AG04449 (cell line): Measurements from ENCODE around the gene FNBP1.

Source experiments
- CTCF ChIA-PET: fragments of 350-600 bp; formaldehyde crosslinking; extraction: SDS; loops from one replicate; lab custom pipeline; 2021; ENCODE audit warnings: antibody characterized with exemption; lab: Yijun Ruan, JAX
- POLR2A ChIA-PET: fragments of 400-600, 350-600 bp; formaldehyde crosslinking; extraction: SDS; loops from one replicate; lab custom pipeline; 2020; ENCODE audit warnings: antibody characterized with exemption, inconsistent platforms; lab: Yijun Ruan, JAX
- DNase-seq: peaks from one replicate; pipeline ENCODE4 v3.0.0-alpha.2; 2010; ENCODE audit warnings: low read depth, low spot score
- H3K4me3 ChIP-seq: 2 replicates; pipeline ENCODE4 v1.5.1; 2011; ENCODE audit warnings: low read depth, mild to moderate bottlenecking, control low read depth, low read length
- CTCF ChIP-seq: IDR thresholded peaks from one replicate; pipeline ENCODE4 v1.5.1; 2011; ENCODE audit warnings: mild to moderate bottlenecking, moderate library complexity, low read length, control low read depth, inconsistent platforms; ENCODE audit not compliant: insufficient read depth; ENCODE audit errors: missing control alignments

Gene FNBP1

GRCh38 chr9:129930743-129931142, 112.2 kb downstream of the FNBP1 start:
- no peak for TF ChIP-seq CTCF
- POLR2A ChIA-PET = no interaction called here
- H3K4me3 ChIP-seq = no peak overlapping the region
- CTCF ChIA-PET = interaction anchor here (1.3 kb wide), 1 partner anchor 15 kb away, joined by 3 read pairs; no protein-coding TSS in a partner anchor
- no peak for DNase-seq

GRCh38 chr9:129929496-129930125, 113.4 kb downstream of the FNBP1 start:
- CTCF ChIA-PET = interaction anchor here (1.3 kb wide), 1 partner anchor 14 kb away, joined by 3 read pairs; no protein-coding TSS in a partner anchor
- no peak for TF ChIP-seq CTCF
- no peak overlapping the region for H3K4me3 ChIP-seq
- no peak for DNase-seq
- POLR2A ChIA-PET = no interaction called here

DNA sequence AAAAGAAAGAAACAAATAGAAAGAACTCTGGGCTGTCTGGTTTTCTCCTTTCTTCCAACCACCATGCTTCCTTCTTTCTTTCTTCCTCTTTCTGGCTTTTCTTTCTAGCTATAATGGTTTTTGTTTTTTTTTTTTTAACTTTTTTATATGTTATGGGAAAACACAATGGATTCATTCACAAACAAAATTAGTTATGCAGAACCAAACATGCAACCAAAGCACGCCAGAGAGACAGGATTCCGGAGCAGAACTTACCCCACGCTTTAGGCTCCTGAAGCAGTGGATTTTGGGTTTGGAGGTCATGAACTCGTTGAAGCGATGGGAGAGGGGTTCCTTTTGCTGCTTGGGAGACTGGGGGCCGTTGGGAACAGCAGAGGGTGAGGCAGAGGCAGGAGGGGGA, 119.4 kb downstream of the FNBP1 start:
- ChIA-PET CTCF (interaction anchor here (1.5 kb wide), 1 partner anchor 10 kb away, joined by 3 read pairs; no protein-coding TSS in a partner anchor), POLR2A (no interaction called here)
- no peak for DNase-seq
- TF ChIP-seq CTCF = no peak
- no peak overlapping the region for H3K4me3 ChIP-seq

- ChIA-PET POLR2A (no interaction called here), CTCF (no interaction called here)
- no peak for TF ChIP-seq CTCF
- H3K4me3 ChIP-seq = no peak overlapping the region
- no peak for DNase-seq
Measured at GRCh38 chr9:129921905-129922304, 121.1 kb downstream of the FNBP1 start.

DNA sequence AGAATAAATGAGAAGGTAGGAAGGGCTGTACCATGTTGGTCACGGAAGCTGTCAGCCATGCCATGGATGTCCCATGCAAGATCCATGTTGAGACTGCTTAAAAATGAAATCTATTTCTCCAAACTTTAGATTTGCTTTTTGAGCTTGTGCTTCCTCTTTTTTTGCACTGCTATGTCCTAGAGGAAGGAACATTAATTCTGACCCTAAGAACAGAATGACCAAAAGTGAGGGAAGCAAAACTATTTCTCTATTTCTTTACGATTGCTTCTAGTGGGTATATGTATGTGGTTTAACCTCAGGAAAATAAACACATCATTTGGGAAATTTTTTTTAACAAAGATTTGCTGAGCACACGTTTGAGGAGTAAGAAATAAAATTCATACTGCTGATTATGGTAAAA, 123.1 kb downstream of the FNBP1 start:
- POLR2A ChIA-PET = no interaction called here
- TF ChIP-seq CTCF = no peak
- no peak for DNase-seq
- CTCF ChIA-PET = no interaction called here
- no peak overlapping the region for H3K4me3 ChIP-seq

DNA sequence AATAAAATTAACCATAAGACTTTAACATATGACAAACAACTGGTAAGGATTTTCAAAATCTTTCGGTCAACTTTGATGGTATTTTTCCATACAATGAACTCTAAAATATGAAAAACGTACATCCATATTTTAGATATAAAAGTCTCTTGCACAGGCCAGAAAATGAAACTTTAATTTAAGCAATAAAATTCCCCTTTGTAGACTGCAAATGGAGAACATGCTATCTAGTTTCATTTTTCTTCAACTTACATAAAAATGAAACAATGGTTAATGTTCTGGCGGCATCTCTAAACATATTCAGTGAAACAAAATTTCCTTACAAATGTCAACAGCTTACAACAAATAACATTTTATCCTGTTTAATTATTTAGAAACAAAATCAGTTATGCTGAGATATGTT, 123.7 kb downstream of the FNBP1 start:
- no peak for DNase-seq
- no peak overlapping the region for H3K4me3 ChIP-seq
- no peak for TF ChIP-seq CTCF
- CTCF ChIA-PET = no interaction called here
- POLR2A ChIA-PET = no interaction called here
